GM12892 (cell line): ENCODE results near the gene NPTXR.

Experiments used
- POLR2A ChIP-seq: IDR thresholded peaks from 2 replicates; pipeline ENCODE4 v1.6.1; 2011; ENCODE audit warnings: low read depth, low read length, control low read depth
- POLR2AphosphoS5 ChIP-seq: IDR thresholded peaks from 2 replicates; pipeline ENCODE4 v1.6.1; 2011; ENCODE audit warnings: low read depth, low read length, control low read depth
- TAF1 ChIP-seq: IDR thresholded peaks from 2 replicates; pipeline ENCODE4 v1.6.1; 2011; ENCODE audit warnings: low read depth, mild to moderate bottlenecking, control low read depth, low read length, borderline replicate concordance

GRCh38 chr22:38793721-38794466 is 49.9 kb downstream of the NPTXR start, which contains the start of gene DNAL4:
- TF ChIP-seq TAF1, result no peak
- no peak; the same call in 1 of the 2 replicates for TF ChIP-seq POLR2A
- TF ChIP-seq POLR2AphosphoS5, result no peak
